Stimulated activated effector memory CD8-positive, alpha-beta T cell treated with anti-CD3 and anti-CD28 coated beads, Interleukin-12 subunit alpha, Interleukin-12 subunit beta, amount 100 ng/mL, for 72 hours (primary cell): ENCODE data around the gene SIX6.
"Not testable (repeated sequence)": the region's sequence is repeated elsewhere in the genome, so short reads cannot be mapped to it uniquely, and the experiment has no call there.

Experiments
- ATAC-seq: fragments of 150-1000 bp; cut with Tn5 transposase; 2 replicates; pipeline ENCODE4 v1.10.0; 2021
- DNase-seq, 2 donors: peaks; one replicate each; pipeline ENCODE4 v3.0.0; 2021 to 2022; ENCODE audit warnings: low spot score in 2 of 2
- H3K27ac Mint-ChIP-seq: one replicate; pipeline ENCODE4 v1.8.0; 2022; ENCODE audit warnings: mild to moderate bottlenecking, mixed read lengths
- H3K36me3 Mint-ChIP-seq: one replicate; pipeline ENCODE4 v1.8.0; 2022; ENCODE audit warnings: mild to moderate bottlenecking, mixed read lengths
- H3K4me1 Mint-ChIP-seq: one replicate; pipeline ENCODE4 v1.8.0; 2022; ENCODE audit warnings: mixed read lengths
- H3K4me3 Mint-ChIP-seq: one replicate; pipeline ENCODE4 v1.8.0; 2022; ENCODE audit warnings: mild to moderate bottlenecking, mixed read lengths
- H3K9me3 Mint-ChIP-seq: one replicate; pipeline ENCODE4 v1.8.0; 2022; ENCODE audit warnings: mixed read lengths

The SIX6 gene

DNA sequence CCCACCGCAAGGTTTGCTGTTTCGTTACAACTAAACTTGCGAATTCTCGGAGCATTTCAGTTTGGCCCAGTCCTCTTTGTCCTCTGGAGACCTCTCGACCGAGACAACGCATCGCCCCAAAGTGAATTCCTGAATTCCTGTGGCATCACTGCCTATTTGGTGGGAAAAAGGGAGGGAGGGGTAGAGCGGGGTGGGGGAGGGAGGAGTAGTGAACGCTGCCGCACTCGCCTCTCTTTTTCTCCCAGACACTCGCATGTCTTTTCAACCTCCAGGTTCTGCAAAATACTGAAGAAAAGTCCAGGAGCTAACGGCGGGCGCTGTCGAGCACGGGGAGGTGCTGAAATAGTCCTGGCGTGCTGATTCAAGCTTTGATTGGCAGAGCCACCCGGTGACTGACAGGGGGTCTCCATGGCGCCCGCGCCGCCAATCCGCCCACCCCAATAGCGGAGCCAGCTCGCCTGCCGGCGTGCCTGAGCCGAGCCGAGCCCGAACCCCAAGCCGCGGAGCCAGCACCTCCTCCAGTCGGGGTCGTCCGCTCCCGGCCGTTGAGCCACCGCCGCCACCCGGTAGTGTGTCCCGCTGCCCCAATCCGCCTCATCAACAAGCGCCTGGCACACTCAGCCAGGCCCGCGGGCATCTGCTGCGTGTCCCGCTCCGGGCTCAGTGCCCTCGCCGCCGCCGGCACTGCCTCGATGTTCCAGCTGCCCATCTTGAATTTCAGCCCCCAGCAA, at the start of gene SIX6:
SIX6 (plus strand) TSS at position 440 of the 731 bp plus-strand sequence; CDS start at position 693, 253 bp downstream.
- no peak within 1 kb of the TSS for H3K27ac Mint-ChIP-seq
- DNase-seq = no peak
- H3K4me3 Mint-ChIP-seq = no peak within 1 kb of the TSS

DNA sequence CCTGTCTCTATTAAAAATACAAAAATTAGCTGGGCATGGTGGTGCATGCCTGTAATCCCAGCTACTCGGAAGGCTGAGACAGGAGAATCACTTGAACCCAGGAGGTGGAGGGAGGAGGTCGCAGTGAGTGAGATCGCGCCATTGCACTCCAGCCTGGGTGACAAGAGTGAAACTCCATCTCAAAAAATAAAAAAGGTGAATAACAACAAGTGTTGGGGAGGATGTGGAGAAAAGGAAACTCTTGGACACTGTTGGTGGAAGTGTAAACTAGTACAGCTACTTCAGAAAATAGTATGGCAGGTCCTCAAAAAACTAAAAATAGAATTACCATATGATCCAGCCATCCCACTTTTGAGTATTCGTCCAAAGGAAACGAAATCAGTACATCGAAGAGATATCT, 28.7 kb upstream of the SIX6 start:
- H3K9me3 Mint-ChIP-seq, DNase-seq, H3K27ac Mint-ChIP-seq, H3K4me3 Mint-ChIP-seq, H3K4me1 Mint-ChIP-seq, ATAC-seq, H3K36me3 Mint-ChIP-seq: not testable (repeated sequence)

More for the DNA sequence above, at the start of gene SIX6:
- Mint-ChIP-seq H3K4me1 (peaks cover 6% of the 10 kb centered on the region), H3K36me3 (no peaks in the 10 kb centered on the region), H3K9me3 (no peaks in the 10 kb centered on the region)
- peak; percentile 19 for ATAC-seq

DNA sequence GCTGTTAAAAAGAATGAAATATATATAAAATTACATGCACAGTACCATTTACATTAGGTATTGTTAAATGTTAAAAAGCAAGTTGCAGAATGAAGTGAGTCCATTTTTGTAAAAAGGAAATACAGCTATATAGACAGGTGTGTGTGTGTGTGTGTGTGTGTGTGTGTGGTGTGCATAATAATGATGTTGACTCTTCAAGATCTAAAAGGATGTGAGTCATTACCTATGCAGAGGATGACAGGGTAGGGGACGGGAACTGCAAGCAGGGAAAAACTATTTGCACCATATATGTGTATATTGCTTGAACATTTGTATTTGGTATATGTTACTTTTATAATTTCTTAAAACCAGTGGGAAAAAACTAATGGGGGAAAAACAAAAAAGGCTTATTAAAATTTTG, 26.2 kb upstream of the SIX6 start:
- Mint-ChIP-seq H3K36me3 (no peaks in the 10 kb centered on the region), H3K27ac (no peak overlapping the region), H3K4me1 (no peaks in the 10 kb centered on the region), H3K9me3 (peaks cover 6% of the 10 kb centered on the region), H3K4me3 (no peak overlapping the region)
- ATAC-seq (no peak), DNase-seq (no peak)

DNA sequence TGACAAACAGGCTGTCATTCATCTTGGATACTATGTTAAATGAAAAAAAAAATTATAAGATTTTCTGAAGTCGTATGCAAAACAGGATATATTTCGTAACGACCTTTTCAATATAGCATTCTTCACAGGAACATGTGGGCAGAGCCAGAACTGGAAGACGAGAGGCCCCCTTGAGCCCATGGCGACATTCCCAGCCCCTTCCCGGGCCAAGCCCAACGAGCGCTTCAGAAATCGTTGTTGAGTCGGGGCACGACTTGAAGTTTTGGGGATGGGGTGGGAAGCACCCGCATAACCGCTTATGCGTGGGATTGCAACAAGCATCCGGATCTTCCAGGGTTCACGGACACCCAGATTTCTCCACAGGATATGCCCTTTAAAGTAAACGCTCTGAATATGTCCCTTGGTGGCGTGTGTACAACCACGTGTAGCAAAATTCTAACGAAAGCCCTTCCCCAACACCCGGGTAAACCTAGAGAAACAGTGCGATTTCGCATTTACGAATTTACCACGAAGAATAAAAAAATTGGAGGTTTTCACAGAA, 23.8 kb upstream of the SIX6 start:
- no peak for DNase-seq
- Mint-ChIP-seq H3K27ac (no peak overlapping the region), H3K4me1 (no peaks in the 10 kb centered on the region), H3K4me3 (no peak overlapping the region), H3K9me3 (peaks cover 6% of the 10 kb centered on the region), H3K36me3 (no peaks in the 10 kb centered on the region)
- ATAC-seq = no peak

DNA sequence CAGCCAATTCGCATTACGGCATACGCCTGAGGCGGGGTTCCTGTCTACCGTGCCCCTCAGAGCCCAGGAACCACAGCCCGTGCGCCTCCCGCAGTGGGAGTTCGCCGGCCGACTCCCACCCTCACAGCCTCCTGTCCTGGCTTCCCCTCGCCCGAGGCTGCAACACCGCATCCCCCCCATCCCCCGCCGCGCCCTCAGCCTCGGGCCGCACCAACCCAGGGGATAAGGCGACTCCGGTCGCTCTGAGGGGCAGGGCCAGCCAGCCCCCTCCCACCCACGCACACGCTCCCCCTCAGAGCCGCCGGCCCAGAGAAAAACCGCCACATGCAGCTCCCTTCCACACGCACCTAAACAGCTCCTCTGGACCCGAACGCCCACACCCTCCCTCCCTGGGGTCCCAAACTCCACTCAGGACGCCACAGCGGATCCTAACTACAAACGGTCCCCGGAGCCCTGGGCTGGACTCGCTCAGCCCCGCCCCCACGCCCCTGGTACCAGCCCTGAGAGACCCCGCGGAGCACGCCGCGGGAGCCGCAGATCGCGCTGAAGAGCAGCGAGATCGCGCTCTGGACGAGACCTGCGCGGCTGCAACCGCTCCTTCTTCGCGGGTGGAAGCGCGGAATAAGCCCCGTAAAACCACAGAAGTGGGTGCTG, 23.2 kb upstream of the SIX6 start, which contains the start of gene C14orf39:
C14orf39 (minus strand) TSS at position 466 of the 654 bp plus-strand sequence. CDS start 985 bp downstream, outside the sequence.
- H3K4me3 Mint-ChIP-seq = no peak within 1 kb of the TSS
- no peaks in the 10 kb centered on the region for H3K36me3 Mint-ChIP-seq
- ATAC-seq = peak; percentile 37
- H3K4me1 Mint-ChIP-seq = no peaks in the 10 kb centered on the region
- no peak within 1 kb of the TSS for H3K27ac Mint-ChIP-seq
- peaks cover 3% of the 10 kb centered on the region for H3K9me3 Mint-ChIP-seq
- DNase-seq = no peak

DNA sequence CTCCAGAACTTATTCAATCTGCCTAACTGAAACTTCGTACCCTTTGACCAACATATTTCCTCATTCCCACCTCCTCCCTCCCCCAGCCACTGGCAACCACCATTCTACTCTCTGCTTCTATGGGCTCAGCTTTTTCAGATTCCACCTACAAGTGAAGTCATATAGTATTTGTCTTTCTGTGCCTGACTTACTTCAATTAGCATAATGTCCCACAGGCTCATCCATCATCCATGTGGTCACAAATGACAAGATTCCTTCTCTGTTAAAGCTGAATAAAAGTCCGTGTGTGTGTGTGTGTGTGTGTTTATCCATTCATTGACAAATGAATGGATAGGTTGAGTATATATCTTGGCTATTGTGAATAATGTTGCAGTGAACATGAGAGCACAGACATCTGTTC, 21.7 kb upstream of the SIX6 start:
- no peaks in the 10 kb centered on the region for H3K36me3 Mint-ChIP-seq
- H3K4me3 Mint-ChIP-seq = no peak overlapping the region
- no peaks in the 10 kb centered on the region for H3K4me1 Mint-ChIP-seq
- no peak overlapping the region for H3K27ac Mint-ChIP-seq
- DNase-seq (no peak), ATAC-seq (no peak)
- no peaks in the 10 kb centered on the region for H3K9me3 Mint-ChIP-seq

DNA sequence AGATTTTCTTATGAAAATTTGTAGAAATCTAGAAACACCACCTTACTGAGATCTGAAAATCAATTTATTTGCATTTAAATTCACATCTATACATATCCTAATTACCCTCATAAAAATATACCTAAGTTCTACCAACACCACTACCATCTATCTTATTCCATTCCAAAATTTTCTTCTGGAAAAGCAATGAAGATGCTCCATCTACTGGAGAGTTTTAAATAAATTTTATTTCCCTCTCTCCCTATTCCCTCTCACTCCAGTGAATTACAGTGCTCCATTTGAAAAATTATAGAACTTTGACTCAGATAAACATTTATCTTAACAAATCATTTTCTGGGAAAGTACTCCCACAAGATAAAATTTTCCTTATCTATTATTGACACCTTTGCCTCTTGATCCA, 20.8 kb upstream of the SIX6 start:
- DNase-seq = no peak
- H3K36me3 Mint-ChIP-seq = no peaks in the 10 kb centered on the region
- ATAC-seq = no peak
- no peaks in the 10 kb centered on the region for H3K9me3 Mint-ChIP-seq
- H3K4me1 Mint-ChIP-seq = no peaks in the 10 kb centered on the region
- no peak overlapping the region for H3K4me3 Mint-ChIP-seq
- no peak overlapping the region for H3K27ac Mint-ChIP-seq

DNA sequence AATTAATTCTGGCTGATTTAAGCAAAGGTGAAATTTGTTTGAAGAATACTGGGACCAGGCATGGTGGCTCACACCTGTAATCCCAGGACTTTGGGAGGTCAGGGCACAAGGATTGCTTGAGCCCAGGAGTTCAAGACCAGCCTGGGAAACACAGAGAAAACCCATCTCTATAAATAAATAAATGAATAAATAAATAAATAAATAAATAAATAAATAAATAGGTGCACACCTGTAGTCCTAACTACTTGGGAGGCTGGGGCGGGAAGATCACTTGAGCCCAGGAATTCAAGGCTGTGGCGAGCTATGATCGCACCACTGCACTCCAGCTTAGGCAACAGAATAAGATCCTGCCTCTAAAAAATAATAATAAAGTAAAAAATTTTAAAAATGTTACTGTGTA, 18.7 kb upstream of the SIX6 start:
- H3K36me3 Mint-ChIP-seq = no peaks in the 10 kb centered on the region
- no peaks in the 10 kb centered on the region for H3K4me1 Mint-ChIP-seq
- H3K9me3 Mint-ChIP-seq = no peaks in the 10 kb centered on the region
- DNase-seq (no peak), ATAC-seq (no peak)
- H3K27ac Mint-ChIP-seq = no peak overlapping the region
- no peak overlapping the region for H3K4me3 Mint-ChIP-seq

DNA sequence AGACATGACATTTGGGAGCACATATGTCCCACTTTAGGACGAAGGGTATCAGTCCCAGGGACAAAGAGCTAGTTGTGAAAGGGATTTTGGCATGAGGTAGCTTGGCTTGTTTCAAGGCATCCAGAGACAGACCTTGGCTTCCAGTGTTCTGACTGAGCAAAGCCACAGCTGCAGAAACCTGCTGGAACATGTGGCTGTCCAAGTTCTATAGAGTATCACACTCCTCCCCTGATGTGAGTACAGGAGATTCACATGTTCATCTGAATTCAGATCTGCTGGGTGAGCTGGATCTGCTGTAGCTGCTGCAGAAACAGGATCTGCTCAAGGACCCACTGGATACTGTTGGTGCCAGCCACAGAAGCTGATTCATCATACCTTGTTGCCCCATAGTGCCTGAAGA, 13.0 kb upstream of the SIX6 start:
- H3K4me3 Mint-ChIP-seq = no peak overlapping the region
- no peaks in the 10 kb centered on the region for H3K36me3 Mint-ChIP-seq
- H3K27ac Mint-ChIP-seq = no peak overlapping the region
- no peaks in the 10 kb centered on the region for H3K4me1 Mint-ChIP-seq
- DNase-seq = no peak
- H3K9me3 Mint-ChIP-seq = no peaks in the 10 kb centered on the region
- no peak for ATAC-seq

DNA sequence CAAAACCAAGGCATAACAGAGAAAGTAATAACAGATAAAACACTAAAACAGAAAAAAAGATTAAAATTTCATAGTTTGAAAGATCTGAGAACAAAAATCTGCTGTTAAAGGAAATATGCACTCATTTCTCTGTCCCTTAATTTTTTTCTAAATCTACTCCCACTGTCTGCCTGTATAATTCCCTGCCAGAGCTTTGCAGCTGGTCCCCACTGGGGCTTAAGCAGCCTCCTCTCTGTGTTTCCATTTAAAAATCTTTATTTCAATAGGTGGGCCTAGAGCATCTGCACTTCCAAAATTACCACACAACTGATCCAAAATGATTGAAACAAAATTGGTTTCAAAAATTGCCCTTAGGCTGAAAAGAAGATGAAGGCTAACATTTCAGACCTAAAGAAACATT, 6.4 kb upstream of the SIX6 start:
- no peaks in the 10 kb centered on the region for H3K4me1 Mint-ChIP-seq
- no peaks in the 10 kb centered on the region for H3K36me3 Mint-ChIP-seq
- H3K4me3 Mint-ChIP-seq = no peak overlapping the region
- DNase-seq (no peak), ATAC-seq (no peak)
- no peaks in the 10 kb centered on the region for H3K9me3 Mint-ChIP-seq
- H3K27ac Mint-ChIP-seq = no peak overlapping the region

DNA sequence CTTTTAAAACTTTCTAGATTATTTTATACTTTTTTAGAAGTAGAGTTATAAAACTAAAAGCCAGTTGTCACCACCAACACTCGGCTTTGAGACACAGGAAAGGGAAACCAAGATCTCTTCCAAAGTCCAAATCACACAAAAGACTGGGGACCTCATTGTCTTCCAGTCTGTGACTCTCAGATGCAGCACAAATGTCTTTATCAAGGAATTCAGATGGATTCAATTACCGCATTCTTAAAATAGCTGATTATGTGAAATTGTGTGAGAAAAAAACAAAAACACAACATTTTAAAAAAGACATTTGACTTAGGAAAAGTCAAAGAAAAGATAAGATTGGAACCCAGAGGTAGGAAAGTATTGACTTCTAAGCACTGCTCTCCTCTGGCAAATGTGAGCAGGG, 3.5 kb upstream of the SIX6 start:
- no peaks in the 10 kb centered on the region for H3K36me3 Mint-ChIP-seq

DNA sequence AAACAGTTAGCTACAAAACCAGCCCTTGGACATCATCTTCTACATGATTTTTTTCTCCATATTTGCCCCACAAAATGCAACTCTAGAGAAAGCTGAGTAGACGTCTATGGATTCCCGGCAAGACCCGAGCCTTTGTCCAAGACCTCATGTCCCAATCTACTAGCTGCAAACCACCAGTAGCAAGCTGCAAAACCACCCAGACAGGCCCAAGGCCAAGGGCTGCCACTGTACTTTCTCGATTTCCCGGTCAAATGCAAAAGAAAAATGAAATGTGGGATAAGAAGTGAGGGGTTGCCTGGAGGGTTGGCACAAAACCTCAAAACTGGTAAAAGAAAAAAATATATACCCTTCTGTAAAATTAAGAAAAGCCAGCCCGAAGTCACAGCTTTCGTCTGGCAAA, 2.9 kb upstream of the SIX6 start:
- DNase-seq (no peak), ATAC-seq (no peak)
- Mint-ChIP-seq H3K4me1 (peaks cover 5% of the 10 kb centered on the region), H3K27ac (no peak overlapping the region), H3K9me3 (no peaks in the 10 kb centered on the region), H3K36me3 (no peaks in the 10 kb centered on the region), H3K4me3 (no peak overlapping the region)

More for the DNA sequence above, 3.5 kb upstream of the SIX6 start:
- ATAC-seq = no peak
- no peaks in the 10 kb centered on the region for H3K9me3 Mint-ChIP-seq
- no peak for DNase-seq
- no peak overlapping the region for H3K27ac Mint-ChIP-seq
- H3K4me3 Mint-ChIP-seq = no peak overlapping the region
- H3K4me1 Mint-ChIP-seq = no peaks in the 10 kb centered on the region

DNA sequence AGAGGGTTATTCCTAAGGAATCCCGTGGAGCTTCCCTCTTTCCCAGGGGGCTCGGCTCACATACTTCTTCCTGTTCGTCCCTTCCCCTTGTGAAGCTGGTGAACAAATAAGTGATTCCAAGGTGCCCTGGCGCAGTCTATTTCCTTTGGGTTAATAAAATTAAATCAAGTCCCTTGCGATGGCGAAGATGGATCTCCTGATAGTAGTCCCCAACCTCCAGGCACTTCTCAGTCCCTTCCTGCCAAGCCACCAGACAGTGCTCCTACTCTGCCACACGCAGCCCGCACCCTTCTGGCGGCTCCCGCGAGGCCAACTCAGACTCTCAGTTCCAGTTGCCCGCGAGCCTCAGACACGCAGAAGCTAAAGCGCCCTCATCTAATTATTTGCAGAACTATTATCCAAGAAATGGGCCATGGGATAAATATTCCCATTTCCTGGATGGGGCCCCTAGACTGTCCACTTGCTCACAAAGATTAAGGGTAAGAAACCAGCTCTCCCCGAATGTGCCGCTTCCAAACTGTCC, 2.4 kb upstream of the SIX6 start:
- no peaks in the 10 kb centered on the region for H3K9me3 Mint-ChIP-seq
- no peaks in the 10 kb centered on the region for H3K36me3 Mint-ChIP-seq
- no peak for DNase-seq
- peaks cover 6% of the 10 kb centered on the region for H3K4me1 Mint-ChIP-seq
- no peak overlapping the region for H3K27ac Mint-ChIP-seq
- no peak overlapping the region for H3K4me3 Mint-ChIP-seq
- ATAC-seq = no peak

DNA sequence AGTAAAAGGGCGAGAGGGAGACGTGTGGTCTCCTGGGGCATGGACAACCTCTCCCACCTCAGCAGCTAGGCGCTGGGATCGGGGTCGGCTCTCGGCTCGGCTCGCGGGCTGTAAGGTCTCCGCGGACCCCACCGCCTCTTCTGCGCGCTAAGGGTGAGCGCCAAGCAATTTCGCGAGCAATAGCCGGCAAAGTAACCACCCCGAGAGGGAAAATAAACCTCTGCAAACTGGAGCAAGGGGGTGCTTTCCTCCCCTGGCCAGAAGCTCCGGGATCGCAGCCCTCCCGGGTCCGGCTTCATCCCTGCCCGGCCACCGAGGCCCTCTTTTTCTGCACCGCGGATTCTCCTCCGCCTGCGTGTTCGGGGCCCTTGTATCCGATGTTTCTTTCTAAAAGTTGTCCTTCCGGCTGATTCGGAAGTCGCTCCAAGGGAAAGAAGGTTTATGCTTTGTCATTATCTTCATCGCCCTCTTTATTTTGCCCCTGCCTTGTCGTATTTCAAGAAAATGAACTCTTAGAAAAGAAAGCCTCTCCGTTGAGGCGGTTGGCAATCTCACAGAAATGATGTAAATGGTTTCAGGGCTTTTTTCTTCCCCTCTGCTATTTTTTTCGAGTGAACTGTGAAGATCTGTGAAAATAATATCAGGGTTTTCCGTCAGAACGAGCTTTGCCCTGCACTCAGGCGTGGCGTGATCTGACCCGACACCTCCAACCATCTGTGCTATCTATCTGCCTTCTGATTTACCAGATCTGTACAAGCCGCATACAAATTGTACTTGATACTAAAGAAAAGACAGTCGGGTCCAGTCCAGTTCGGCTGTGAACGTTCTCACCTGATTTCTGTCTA, 1.7 kb upstream of the SIX6 start:
- ATAC-seq = no peak
- DNase-seq = no peak
- Mint-ChIP-seq H3K4me3 (no peak overlapping the region), H3K36me3 (no peaks in the 10 kb centered on the region), H3K4me1 (peaks cover 6% of the 10 kb centered on the region), H3K9me3 (no peaks in the 10 kb centered on the region), H3K27ac (no peak overlapping the region)

DNA sequence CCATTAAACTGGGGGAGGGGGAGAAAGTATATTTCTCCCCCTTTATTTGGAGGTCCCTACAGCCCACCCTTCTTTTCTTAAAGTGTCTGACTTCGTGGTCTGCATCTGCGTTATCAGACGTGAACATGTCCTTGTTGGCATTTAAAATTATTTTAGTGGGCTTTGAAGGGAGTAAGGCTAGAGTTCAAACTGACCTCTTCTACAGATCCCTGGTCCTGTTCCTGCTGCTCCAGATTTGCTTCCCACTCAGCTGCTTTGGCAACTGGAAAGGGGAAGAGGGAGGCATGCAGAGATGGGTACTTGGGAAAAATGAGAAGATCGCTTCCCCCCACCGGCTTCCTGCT, 611 bp upstream of the SIX6 start:
- Mint-ChIP-seq H3K36me3 (no peaks in the 10 kb centered on the region), H3K4me1 (peaks cover 6% of the 10 kb centered on the region), H3K4me3 (no peak overlapping the region), H3K27ac (no peak overlapping the region), H3K9me3 (no peaks in the 10 kb centered on the region)
- DNase-seq (no peak), ATAC-seq (no peak)
